Measurements from ENCODE around the gene DDX1. TPM values are rescaled to one million over a fixed set of nuclear protein-coding genes. Genes with fewer than 3 reads are reported as not detected.

Gene DDX1
- total and polyA plus RNA-seq, 2 of the 4 experiments (the other 2 are of a cell fraction): 73.6 to 74.9 TPM

DNA sequence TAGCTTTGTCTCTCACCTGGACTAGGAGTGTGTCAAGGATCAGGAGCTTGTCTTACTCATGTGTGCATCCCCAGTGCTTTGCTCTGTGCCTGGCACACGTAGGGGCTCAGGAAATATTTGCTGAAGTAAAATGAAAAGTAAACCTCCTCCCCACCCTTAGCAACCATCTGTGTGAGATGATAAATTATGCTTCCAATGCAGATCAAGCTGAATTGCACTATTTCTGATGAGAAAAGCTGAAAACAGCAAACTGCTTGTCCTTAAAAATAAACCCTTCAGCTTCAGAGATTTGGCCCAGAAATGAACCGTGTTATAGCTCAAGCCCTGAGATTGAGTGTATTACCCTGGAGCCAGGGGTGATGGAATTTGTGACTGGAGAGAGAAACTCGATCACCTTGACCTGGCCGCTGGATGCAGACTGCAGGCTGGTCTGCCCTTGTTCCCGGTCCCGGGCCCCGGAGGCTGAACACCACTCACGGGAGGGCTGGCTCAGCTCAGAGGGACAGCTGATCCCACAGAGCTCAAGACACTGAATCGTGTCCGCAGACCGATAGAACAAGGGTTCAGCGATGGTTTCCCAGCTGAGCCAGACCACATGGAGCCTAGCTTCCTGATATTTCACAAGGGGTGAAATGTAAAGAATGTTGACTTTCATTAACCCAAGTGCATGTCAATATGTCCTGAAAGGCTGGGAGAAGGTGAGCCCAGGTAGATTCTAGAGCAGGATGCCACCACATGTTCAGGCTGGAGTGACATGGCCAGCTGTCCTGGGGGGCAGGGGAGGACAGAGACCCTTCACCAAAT lies 50.5 kb downstream of the DDX1 start:
- no peak for ATAC-seq (ENCODE audit: low read depth)
- ChIA-PET CTCF (no interaction called here), POLR2A (ENCODE audit: unreplicated experiment) (no interaction called here)
- Histone ChIP-seq H3K23ac (ENCODE audit: low read depth, low read length) (no peak overlapping the region), H3K79me1 (ENCODE audit: low read depth in 1 of 2, low read length in 2 of 2) (no peaks in the 10 kb centered on the region), H3K4me1 (ENCODE audit: control insufficient read depth, insufficient read depth, low read length) (peaks cover 2% of the 10 kb centered on the region; the same call in 1 of the 2 replicates), H2AK9ac (replicated peaks; ENCODE audit: low read depth, low read length, poor library complexity) (no peak overlapping the region), H3K56ac (ENCODE audit: extremely low read depth, insufficient read depth, low read length) (no peak overlapping the region), H2BK5ac (ENCODE audit: low read depth, low read length, poor library complexity, severe bottlenecking) (no peak overlapping the region), H3K9me3 (ENCODE audit: control insufficient read depth, insufficient read depth, low read length) (no peaks in the 10 kb centered on the region; the same call in 1 of the 2 replicates), H3K4me3 (ENCODE audit: insufficient read depth, low read depth, low read length) (no peak overlapping the region), H2AK5ac (ENCODE audit: low read depth, low read length) (no peak overlapping the region), H2BK20ac (ENCODE audit: low read depth, low read length) (no peak overlapping the region), H3K4me2 (ENCODE audit: low read depth, low read length) (no peak overlapping the region), H4K91ac (ENCODE audit: insufficient read depth, low read depth, low read length) (no peak overlapping the region), H4K8ac (ENCODE audit: low read depth in 2 of 2, low read length in 2 of 2) (no peak overlapping the region), H4K20me1 (ENCODE audit: insufficient read depth, low read length) (no peaks in the 10 kb centered on the region), H3K4ac (ENCODE audit: low read depth, low read length) (no peak overlapping the region), H2BK15ac (ENCODE audit: low read depth, low read length) (no peak overlapping the region), H3K9me1 (ENCODE audit: insufficient read depth, low read length) (no peaks in the 10 kb centered on the region), H3K14ac (replicated peaks; ENCODE audit: low read depth, low read length) (no peak overlapping the region), H4K5ac (ENCODE audit: low read depth, low read length) (no peak overlapping the region), H3K18ac (ENCODE audit: low read depth, low read length) (no peak overlapping the region), H3K9ac (ENCODE audit: low read depth, low read length) (no peak overlapping the region), H2BK120ac (ENCODE audit: low read depth, low read length) (no peak overlapping the region), H3K27me3 (ENCODE audit: control insufficient read depth, insufficient read depth, low read length) (no peaks in the 10 kb centered on the region; the same call in 1 of the 2 replicates), H3K36me3 (ENCODE audit: control insufficient read depth, insufficient read depth, low read length) (no peaks in the 10 kb centered on the region), H2AFZ (replicated peaks; ENCODE audit: low read length, poor library complexity) (no peak overlapping the region), H3K27ac (ENCODE audit: insufficient read depth, low read length) (no peak overlapping the region)
- TF ChIP-seq BHLHE40 (IDR thresholded peaks at IDR 0.05; ENCODE audit: low read depth, low read length) (no peak), POLR2A (IDR thresholded peaks at IDR 0.05; ENCODE audit: low read depth, low read length) (no peak), CEBPB (IDR thresholded peaks at IDR 0.05; ENCODE audit: low read depth, low read length) (no peak), RAD21 (IDR thresholded peaks at IDR 0.05; ENCODE audit: low read length) (no peak), CHD1 (IDR thresholded peaks at IDR 0.05; ENCODE audit: low read depth, low read length) (no peak), FOS (IDR thresholded peaks at IDR 0.05; ENCODE audit: low read depth, low read length) (no peak), MAFK (IDR thresholded peaks at IDR 0.05; ENCODE audit: low read depth, low read length) (no peak)
- TF ChIP-seq, protein P1, sequence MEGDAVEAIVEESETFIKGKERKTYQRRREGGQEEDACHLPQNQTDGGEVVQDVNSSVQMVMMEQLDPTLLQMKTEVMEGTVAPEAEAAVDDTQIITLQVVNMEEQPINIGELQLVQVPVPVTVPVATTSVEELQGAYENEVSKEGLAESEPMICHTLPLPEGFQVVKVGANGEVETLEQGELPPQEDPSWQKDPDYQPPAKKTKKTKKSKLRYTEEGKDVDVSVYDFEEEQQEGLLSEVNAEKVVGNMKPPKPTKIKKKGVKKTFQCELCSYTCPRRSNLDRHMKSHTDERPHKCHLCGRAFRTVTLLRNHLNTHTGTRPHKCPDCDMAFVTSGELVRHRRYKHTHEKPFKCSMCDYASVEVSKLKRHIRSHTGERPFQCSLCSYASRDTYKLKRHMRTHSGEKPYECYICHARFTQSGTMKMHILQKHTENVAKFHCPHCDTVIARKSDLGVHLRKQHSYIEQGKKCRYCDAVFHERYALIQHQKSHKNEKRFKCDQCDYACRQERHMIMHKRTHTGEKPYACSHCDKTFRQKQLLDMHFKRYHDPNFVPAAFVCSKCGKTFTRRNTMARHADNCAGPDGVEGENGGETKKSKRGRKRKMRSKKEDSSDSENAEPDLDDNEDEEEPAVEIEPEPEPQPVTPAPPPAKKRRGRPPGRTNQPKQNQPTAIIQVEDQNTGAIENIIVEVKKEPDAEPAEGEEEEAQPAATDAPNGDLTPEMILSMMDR (conservative IDR thresholded peaks at IDR 0.05; ENCODE audit: low read depth, low read length): no peak
- TF ChIP-seq, protein P2, sequence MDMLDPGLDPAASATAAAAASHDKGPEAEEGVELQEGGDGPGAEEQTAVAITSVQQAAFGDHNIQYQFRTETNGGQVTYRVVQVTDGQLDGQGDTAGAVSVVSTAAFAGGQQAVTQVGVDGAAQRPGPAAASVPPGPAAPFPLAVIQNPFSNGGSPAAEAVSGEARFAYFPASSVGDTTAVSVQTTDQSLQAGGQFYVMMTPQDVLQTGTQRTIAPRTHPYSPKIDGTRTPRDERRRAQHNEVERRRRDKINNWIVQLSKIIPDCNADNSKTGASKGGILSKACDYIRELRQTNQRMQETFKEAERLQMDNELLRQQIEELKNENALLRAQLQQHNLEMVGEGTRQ (IDR thresholded peaks at IDR 0.05; ENCODE audit: low read depth, low read length): no peak
- dilution Hi-C loops (cut with HindIII; ENCODE audit: low sequenced_read_pairs, unreplicated experiment) (no loop called here), in situ Hi-C loops (cut with MboI; ENCODE audit: low sequenced_read_pairs) (no loop called here), intact Hi-C loops (cut with micrococcal nuclease) (no loop called here)
- DNase-seq: no peak
- no TSS peak for BruUV-seq (replicated peaks)
- 83% methylated on average over 8 of the region's 12 CpGs; no CpG with 5 or more reads in 1 of the 2 experiments for WGBS, 2 experiments (ENCODE audit: extremely low coverage in 2 of 2, insufficient read length in 1 of 2)

All from IMR-90 (cell line).